CD4-positive, alpha-beta T cell (primary cell): ENCODE data around the gene APLN. TPM values are rescaled to one million over a fixed set of nuclear protein-coding genes. Genes with fewer than 3 reads are reported as not detected.

Experiments used
- ATAC-seq: fragments of 200-7000 bp; cut with Tn5 transposase; one replicate; pipeline ENCODE4 v1.10.0; 2022; ENCODE audit warnings: mild to moderate bottlenecking; ENCODE audit not compliant: poor library complexity
- CTCF ChIA-PET: fragments of 350-600 bp; sonication (Branson Sonifier 250); formaldehyde crosslinking; loops from one replicate; lab custom pipeline; 2021; ENCODE audit warnings: antibody characterized with exemption, inconsistent platforms; lab: Charles Lee
- POLR2A ChIA-PET: fragments of 350-600 bp; sonication (Branson Sonifier 250); formaldehyde crosslinking; loops from one replicate; lab custom pipeline; 2021; ENCODE audit warnings: antibody characterized with exemption, inconsistent platforms; lab: Charles Lee
- DNase-seq, 14 experiments: peaks; one replicate each; pipeline ENCODE4 v3.0.0-alpha.2; 2013 to 2020; ENCODE audit warnings: mixed read lengths in 2 of 14
- H3K27ac ChIP-seq, 2 donors: one replicate each; pipeline versions ENCODE4 v1.5.1 to v1.7.0; 2013; ENCODE audit warnings: low read length in 2 of 2, low read depth in 1 of 2, mild to moderate bottlenecking in 1 of 2
- H3K27me3 ChIP-seq, 2 experiments: 1 replicate in 1 of 2; 2 replicates in 1 of 2; pipeline versions ENCODE4 v1.6.1 to v1.7.0; 2013; ENCODE audit warnings: low read length in 2 of 2, control low read depth in 1 of 2, mild to moderate bottlenecking in 1 of 2, moderate library complexity in 1 of 2; ENCODE audit not compliant: insufficient read depth in 2 of 2, control insufficient read depth in 1 of 2
- H3K36me3 ChIP-seq: one replicate; pipeline ENCODE4 v1.6.1; 2013; ENCODE audit warnings: low read length, control low read depth; ENCODE audit not compliant: insufficient read depth
- H3K4me1 ChIP-seq: one replicate; pipeline ENCODE4 v1.6.1; 2013; ENCODE audit warnings: low read length, control low read depth; ENCODE audit not compliant: insufficient read depth
- H3K4me3 ChIP-seq: one replicate; pipeline ENCODE4 v1.5.1; 2013; ENCODE audit warnings: mild to moderate bottlenecking, low read length, moderate library complexity
- H3K9me3 ChIP-seq, 2 experiments: 1 replicate in 1 of 2; 2 replicates in 1 of 2; pipeline versions ENCODE4 v1.6.1 to v1.7.0; 2013; ENCODE audit warnings: low read length in 2 of 2, mild to moderate bottlenecking in 2 of 2, control low read depth in 1 of 2, moderate library complexity in 1 of 2; ENCODE audit not compliant: control insufficient read depth in 1 of 2, insufficient read depth in 1 of 2
- H3K27ac Mint-ChIP-seq: one replicate; pipeline ENCODE4 v1.8.0; 2020; ENCODE audit warnings: mixed read lengths
- H3K27me3 Mint-ChIP-seq: one replicate; pipeline ENCODE4 v1.8.0; 2021; ENCODE audit warnings: mixed read lengths
- H3K36me3 Mint-ChIP-seq: one replicate; pipeline ENCODE4 v1.8.0; 2021; ENCODE audit warnings: low read depth, mixed read lengths
- H3K4me1 Mint-ChIP-seq: one replicate; pipeline ENCODE4 v1.8.0; 2021; ENCODE audit warnings: low read depth, mixed read lengths
- H3K4me3 Mint-ChIP-seq: one replicate; pipeline ENCODE4 v1.8.0; 2020; ENCODE audit warnings: mild to moderate bottlenecking, mixed read lengths
- H3K9me3 Mint-ChIP-seq: one replicate; pipeline ENCODE4 v1.8.0; 2020; ENCODE audit warnings: mixed read lengths
- CTCF ChIP-seq: fragments of 200-600 bp; IDR thresholded peaks from one replicate; pipeline ENCODE4 v1.8.0; 2022; ENCODE audit warnings: antibody characterized with exemption, mild to moderate bottlenecking
- intact Hi-C, 2 experiments: fragments of 100-400 bp; cut with DNase I in 1 of 2; cut with micrococcal nuclease in 1 of 2; formaldehyde crosslinking; loops; one replicate each; pipeline versions ENCODE4 v1.15.1 to v1.9.0; 2023 to 2025; cut with DNase I, micrococcal nuclease
- total RNA-seq, 174 experiments: library from RNA in 2 of 174; stranded (reverse) in 2 of 174; gene quantifications; one replicate each; pipeline ENCODE4 v1.2.3 and lab custom pipeline; 2021 to 2026

APLN gene
- total RNA-seq, 2 experiments from 2014 or later: not detected

- H3K4me1 ChIP-seq: no peaks in the 10 kb centered on the region
- no peak for ATAC-seq
- H3K36me3 ChIP-seq: no peaks in the 10 kb centered on the region
- no peaks in the 10 kb centered on the region for H3K9me3 ChIP-seq
- ChIA-PET CTCF (no interaction called here), POLR2A (no interaction called here)
- Mint-ChIP-seq H3K9me3 (no peaks in the 10 kb centered on the region), H3K27me3 (no peaks in the 10 kb centered on the region), H3K4me3 (no peak overlapping the region), H3K36me3 (no peaks in the 10 kb centered on the region), H3K27ac (no peak overlapping the region), H3K4me1 (peaks cover 5% of the 10 kb centered on the region)
- no peaks in the 10 kb centered on the region for H3K27me3 ChIP-seq
- intact Hi-C loops: no loop called here
- TF ChIP-seq CTCF: no peak
- no peak overlapping the region for H3K4me3 ChIP-seq
- no peak overlapping the region for H3K27ac ChIP-seq
- DNase-seq: no peak
Observed at GRCh38 chrX:129614481-129615255, 40.1 kb downstream of the APLN start.

- no peak overlapping the region for H3K27ac ChIP-seq
- DNase-seq: peak in 3 of 14 experiments; percentile 38 to 68 (median 56)
- H3K9me3 ChIP-seq: no peaks in the 10 kb centered on the region
- Mint-ChIP-seq H3K9me3 (no peaks in the 10 kb centered on the region), H3K27me3 (no peaks in the 10 kb centered on the region), H3K4me3 (no peak overlapping the region), H3K36me3 (no peaks in the 10 kb centered on the region), H3K4me1 (peaks cover 5% of the 10 kb centered on the region), H3K27ac (no peak overlapping the region)
- H3K27me3 ChIP-seq: no peaks in the 10 kb centered on the region
- no peak for TF ChIP-seq CTCF
- H3K4me1 ChIP-seq: no peaks in the 10 kb centered on the region
- H3K36me3 ChIP-seq: no peaks in the 10 kb centered on the region
- intact Hi-C loops: no loop called here
- ChIA-PET CTCF (no interaction called here), POLR2A (no interaction called here)
- no peak overlapping the region for H3K4me3 ChIP-seq
- no peak for ATAC-seq
Observed at GRCh38 chrX:129613596-129613995, 41.2 kb downstream of the APLN start.

GRCh38 chrX:129612396-129612795, 42.4 kb downstream of the APLN start:
- Mint-ChIP-seq H3K36me3 (no peaks in the 10 kb centered on the region), H3K9me3 (no peaks in the 10 kb centered on the region), H3K4me1 (peaks cover 5% of the 10 kb centered on the region), H3K4me3 (no peak overlapping the region), H3K27ac (no peak overlapping the region), H3K27me3 (no peaks in the 10 kb centered on the region)
- DNase-seq (no peak), ATAC-seq (no peak)
- H3K9me3 ChIP-seq: no peaks in the 10 kb centered on the region
- H3K27ac ChIP-seq: no peak overlapping the region
- TF ChIP-seq CTCF: no peak
- H3K4me3 ChIP-seq: no peak overlapping the region
- no peaks in the 10 kb centered on the region for H3K36me3 ChIP-seq
- CTCF ChIA-PET: no interaction called here
- intact Hi-C loops: no loop called here
- no peaks in the 10 kb centered on the region for H3K4me1 ChIP-seq
- no peaks in the 10 kb centered on the region for H3K27me3 ChIP-seq
- POLR2A ChIA-PET: no interaction called here
